K562 (cell line): ENCODE measurements around the gene SPINT2. TPM values are rescaled to one million over a fixed set of nuclear protein-coding genes. Genes with fewer than 3 reads are reported as not detected.

Source experiments
- ATF2 ChIP-seq: sonication (generic); formaldehyde crosslinking; IDR thresholded peaks from 2 replicates; pipeline ENCODE4 v1.8.1; 2022; ENCODE audit warnings: missing genetic modification reagents
- GABPB1 ChIP-seq: sonication (generic); formaldehyde crosslinking; IDR thresholded peaks from 2 replicates; pipeline ENCODE4 v1.8.0; 2022; ENCODE audit warnings: mild to moderate bottlenecking, missing genetic modification reagents
- GTF2A2 ChIP-seq: IDR thresholded peaks from 2 replicates; pipeline ENCODE4 v1.6.1; 2016; ENCODE audit warnings: mild to moderate bottlenecking, missing genetic modification characterization, missing compliant biosample characterization
- MAZ ChIP-seq, 2 experiments: fragments of 450-650 bp in 1 of 2; sonication (generic) in 1 of 2; formaldehyde crosslinking; IDR thresholded peaks in 1 of 2; conservative IDR thresholded peaks in 1 of 2; 2 replicates each; pipeline versions ENCODE4 v1.4.0 to v1.5.0; 2020; ENCODE audit warnings: mild to moderate bottlenecking in 1 of 2, missing genetic modification reagents in 1 of 2
- PBX2 ChIP-seq, 2 experiments: IDR thresholded peaks in 1 of 2; conservative IDR thresholded peaks in 1 of 2; 2 replicates each; pipeline ENCODE4 v1.6.1; 2016; ENCODE audit warnings: low read depth in 2 of 2, mild to moderate bottlenecking in 1 of 2, missing compliant biosample characterization in 1 of 2, missing genetic modification characterization in 1 of 2, moderate library complexity in 1 of 2
- SMAD1 ChIP-seq: fragments of 150-350 bp; IDR thresholded peaks from 2 replicates; pipeline ENCODE4 v1.6.1; 2014; ENCODE audit warnings: low read length, low read depth; ENCODE audit not compliant: partially characterized antibody
- STAT5A ChIP-seq: IDR thresholded peaks from 2 replicates; pipeline ENCODE4 v1.6.1; 2012; ENCODE audit warnings: low read length, inconsistent platforms, borderline replicate concordance
- ZBTB40 ChIP-seq, 2 experiments: fragments of 450-650 bp in 1 of 2; sonication (generic) in 1 of 2; formaldehyde crosslinking in 1 of 2; IDR thresholded peaks; 2 replicates each; pipeline versions ENCODE4 v1.7.1 to v1.9.0; 2016 to 2022; ENCODE audit warnings: inconsistent platforms in 1 of 2, mild to moderate bottlenecking in 1 of 2, missing genetic modification reagents in 1 of 2
- ZBTB5 ChIP-seq: fragments of 450-650 bp; IDR thresholded peaks from 2 replicates; pipeline ENCODE4 v1.6.1; 2017; ENCODE audit warnings: antibody characterized with exemption
- ZNF584 ChIP-seq: fragments of 200-800 bp; sonication (Bioruptor generic); IDR thresholded peaks from 2 replicates; pipeline ENCODE4 v1.6.1; 2016; ENCODE audit warnings: low read depth, mild to moderate bottlenecking, missing genetic modification characterization, missing compliant biosample characterization
- polyA plus RNA-seq, 8 experiments: library from polyadenylated mRNA; depleted of rRNA in 4 of 8; stranded (reverse) in 5 of 8; unstranded in 3 of 8; fragments of >200 nt; fragmentation: Nextera tagmentation in 2 of 8; fragmentation: Illumina TruSeq in 1 of 8; extraction: Ambion mirVana in 2 of 8; extraction: Trizol in 1 of 8; gene quantifications; 2 replicates each; pipeline versions ENCODE4 v1.2.1 to v1.2.3, GENCODE V29; 2011 to 2014; ENCODE audit warnings: inconsistent platforms in 1 of 8, missing spikeins in 1 of 8
- total RNA-seq, 7 experiments: library from RNA; depleted of rRNA in 6 of 7; stranded (reverse); fragments of >200 nt in 6 of 7; fragmentation: Illumina TruSeq in 2 of 7; extraction: Trizol in 2 of 7; gene quantifications; 2 replicates each; pipeline versions ENCODE4 v1.2.1 to v1.2.3, GENCODE V29; 2011 to 2021; ENCODE audit warnings: low replicate concordance in 1 of 7

The SPINT2 gene
- total and polyA plus RNA-seq, 9 of the 15 experiments (the other 6 are each of a cell fraction or from before 2014, with no cell fraction given): 0.65 to 4.5 (median 3.4) TPM

- TF ChIP-seq ZBTB40 (IDR thresholded peaks at IDR 0.05) (peak; percentile 85), ZBTB40 (CRISPR knock-in tag; IDR thresholded peaks at IDR 0.05) (no peak), ZBTB5 (no peak), MAZ (CRISPR knock-in tag; conservative IDR thresholded peaks at IDR 0.05 in 1 of 2, IDR thresholded peaks at IDR 0.05 in 1 of 2) (peak; percentile 74 to 85), STAT5A (peak; percentile 92), GABPB1 (CRISPR knock-in tag) (peak; percentile 66), ZNF584 (no peak), ATF2 (CRISPR knock-in tag) (no peak), SMAD1 (peak; percentile 90), PBX2 (CRISPR knock-in tag; IDR thresholded peaks at IDR 0.05; ENCODE audit: low read depth) (no peak), PBX2 (tag; conservative IDR thresholded peaks at IDR 0.05; ENCODE audit: low read depth) (no peak; the same call in 1 of the 2 replicates), GTF2A2 (tag) (no peak)
These were observed 52.8 kb downstream of the SPINT2 start (continued) for GRCh38 chr19:38317104-38317612.
